NCI-H1417 (cell line): ENCODE data around the gene PLPPR5.
"Not testable (repeated sequence)": the region's sequence is repeated elsewhere in the genome, so short reads cannot be mapped to it uniquely, and the experiment has no call there.

Source experiments
- DNase-seq, 3 experiments: peaks; one replicate each; lab custom pipeline; 2025; lab: John Stamatoyannopoulos, UW

PLPPR5 gene

GRCh38 chr1:98919211-98919610 lies 85.5 kb downstream of the PLPPR5 start:
- DNase-seq = no peak

DNA sequence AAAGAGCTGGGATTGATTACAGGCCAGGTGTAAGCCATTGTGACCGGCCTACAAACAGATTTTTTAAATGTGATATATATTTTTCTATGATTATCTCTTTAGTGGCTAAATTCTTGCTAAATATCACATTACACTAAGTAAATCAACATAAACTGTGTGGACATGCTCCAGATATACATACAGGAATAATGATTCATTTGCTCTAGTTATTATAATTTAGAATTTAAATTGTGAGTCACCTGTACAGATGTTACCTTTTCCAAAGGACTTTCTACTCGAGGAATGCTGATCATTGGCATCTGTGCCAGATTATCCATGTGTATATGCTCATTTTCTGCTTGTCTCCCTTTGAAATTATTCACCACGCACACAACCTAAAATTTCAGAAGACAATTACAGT lies 90.1 kb downstream of the PLPPR5 start:
- DNase-seq = no peak

GRCh38 chr1:98910827-98911226 lies 93.8 kb downstream of the PLPPR5 start:
- peak in 2 of 3 experiments; percentile 21 to 72 for DNase-seq

DNA sequence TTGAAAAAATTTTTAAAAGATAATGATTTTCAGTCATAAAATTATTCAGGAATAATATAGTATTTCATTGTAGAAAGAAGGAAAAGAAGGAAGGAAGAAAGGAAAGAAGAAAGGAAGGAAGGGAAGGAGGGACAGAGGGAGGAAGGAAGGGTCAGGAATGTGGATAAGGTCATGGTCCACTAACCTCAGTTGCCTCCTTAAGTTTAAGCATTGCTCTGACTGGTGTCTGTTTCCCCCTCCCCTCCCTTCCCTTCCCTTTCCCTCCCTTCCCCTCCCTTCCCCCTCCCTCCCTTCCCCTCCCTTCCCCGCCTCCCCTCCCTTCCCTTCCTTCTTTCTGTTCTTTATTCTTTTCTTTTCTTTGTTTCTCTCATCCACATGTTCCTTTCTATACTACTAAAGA lies 95.7 kb downstream of the PLPPR5 start:
- no peak for DNase-seq

GRCh38 chr1:98906809-98907208 lies 97.9 kb downstream of the PLPPR5 start:
- DNase-seq = no peak

DNA sequence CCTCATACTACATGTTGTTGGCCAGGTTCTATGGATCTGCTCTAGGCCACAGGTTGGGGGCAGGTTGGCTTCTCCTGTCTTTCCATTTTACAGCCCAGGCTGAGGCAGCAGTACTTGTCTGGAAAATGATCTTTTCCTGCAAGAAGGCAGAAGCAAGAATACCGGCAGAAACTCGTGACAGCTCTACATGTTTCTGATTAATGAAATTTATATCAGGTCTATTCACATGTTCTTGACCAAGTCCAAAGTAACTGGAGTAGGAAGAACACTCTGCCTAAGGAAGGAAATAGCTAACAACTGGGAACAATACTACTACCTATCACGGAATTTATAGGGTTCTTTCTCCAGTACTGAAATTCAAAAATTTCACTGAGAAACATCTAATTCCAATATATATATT lies 98.3 kb downstream of the PLPPR5 start:
- DNase-seq = no peak

- DNase-seq = no peak
These were observed 100.0 kb downstream of the PLPPR5 start for GRCh38 chr1:98904684-98905083.

- DNase-seq = no peak
These were observed 100.9 kb downstream of the PLPPR5 start for GRCh38 chr1:98903726-98904125.

GRCh38 chr1:98903261-98903660 lies 101.4 kb downstream of the PLPPR5 start:
- no peak for DNase-seq

GRCh38 chr1:98898940-98899339 lies 105.7 kb downstream of the PLPPR5 start:
- DNase-seq = no peak

GRCh38 chr1:98897479-98897878 lies 107.2 kb downstream of the PLPPR5 start:
- DNase-seq = peak in 2 of 3 experiments; percentile 42 to 92

- peak in 2 of 3 experiments; percentile 32 to 92 for DNase-seq
These were observed 107.8 kb downstream of the PLPPR5 start for GRCh38 chr1:98896711-98897445.

DNA sequence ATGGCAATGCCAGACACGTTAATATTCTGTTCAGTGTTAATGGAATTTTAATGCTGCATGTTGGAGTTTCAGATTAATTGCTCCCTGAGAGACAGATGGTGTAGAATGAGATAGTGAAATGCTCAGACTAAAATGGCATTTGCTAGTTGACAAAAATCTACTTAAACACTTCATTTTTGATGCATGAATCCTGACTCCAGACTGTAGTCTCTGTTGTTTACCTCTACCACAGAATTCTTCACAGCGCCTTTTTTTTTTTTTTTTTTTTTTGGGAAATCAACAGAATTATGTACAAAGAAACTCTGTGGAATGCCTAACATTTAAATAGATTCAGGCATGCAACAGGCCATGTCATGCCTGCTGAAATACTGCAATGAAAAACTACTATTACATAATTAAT lies 111.3 kb downstream of the PLPPR5 start:
- DNase-seq = no peak

DNA sequence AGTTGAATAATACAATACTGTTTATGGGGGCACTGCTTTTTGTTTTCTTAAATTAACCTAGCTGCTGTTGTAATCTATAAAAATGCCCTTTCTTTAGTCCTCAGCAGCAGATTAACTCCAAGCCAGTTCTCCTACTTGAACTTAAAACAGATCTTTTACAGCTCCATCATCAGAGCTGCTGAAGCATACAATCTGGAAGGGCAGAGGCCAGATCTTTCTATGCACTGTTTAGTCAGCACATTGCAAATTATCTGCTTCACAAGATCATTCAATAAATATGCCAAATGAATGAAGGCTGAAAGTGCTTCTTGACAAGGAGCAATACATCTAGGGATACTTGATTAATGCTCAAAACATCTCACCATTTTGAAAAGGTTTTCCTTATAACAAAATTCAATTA lies 115.8 kb downstream of the PLPPR5 start:
- peak in 1 of 3 experiments; percentile 10 for DNase-seq

DNA sequence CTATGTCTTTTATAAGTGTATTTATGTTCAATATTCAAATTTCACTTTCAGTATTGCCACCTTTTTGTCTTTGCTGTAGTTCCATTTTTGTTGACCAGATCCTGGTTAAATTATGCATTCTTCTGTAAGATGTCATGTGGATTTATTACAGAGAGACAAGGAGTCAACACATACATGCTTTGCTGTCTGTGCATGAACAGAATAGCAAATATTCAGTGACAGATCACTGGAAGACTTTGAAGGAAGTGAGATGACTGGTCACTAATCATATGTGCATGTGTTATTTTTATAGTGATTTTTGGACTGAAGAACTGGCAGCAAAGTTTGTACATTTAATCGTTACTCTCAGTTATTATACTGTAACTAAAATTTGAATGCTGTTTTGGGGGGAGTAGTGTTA lies 117.2 kb downstream of the PLPPR5 start:
- no peak for DNase-seq

DNA sequence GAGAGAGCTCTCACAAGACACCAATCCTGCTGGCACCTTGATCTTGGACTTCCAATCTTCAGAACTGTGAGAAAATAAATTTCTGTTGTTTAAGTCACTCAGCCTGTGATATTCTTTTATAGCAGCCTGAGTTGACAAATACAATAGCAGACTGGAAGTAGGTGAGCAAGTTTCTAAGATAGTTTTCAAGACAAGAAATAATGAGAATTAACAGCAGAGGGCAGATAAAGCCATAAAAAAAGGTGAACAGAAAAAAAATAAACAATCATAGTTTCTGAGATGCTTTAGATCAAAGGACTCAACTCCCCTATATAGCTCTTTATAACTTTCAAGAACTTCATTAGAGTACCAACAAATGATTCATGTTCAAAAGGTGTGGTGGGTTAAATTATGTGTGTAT lies 119.8 kb downstream of the PLPPR5 start:
- DNase-seq = no peak

- DNase-seq = no peak
These were observed 122.8 kb downstream of the PLPPR5 start for GRCh38 chr1:98881901-98882300.

GRCh38 chr1:98881234-98881633 lies 123.4 kb downstream of the PLPPR5 start:
- DNase-seq = not testable (repeated sequence)

DNA sequence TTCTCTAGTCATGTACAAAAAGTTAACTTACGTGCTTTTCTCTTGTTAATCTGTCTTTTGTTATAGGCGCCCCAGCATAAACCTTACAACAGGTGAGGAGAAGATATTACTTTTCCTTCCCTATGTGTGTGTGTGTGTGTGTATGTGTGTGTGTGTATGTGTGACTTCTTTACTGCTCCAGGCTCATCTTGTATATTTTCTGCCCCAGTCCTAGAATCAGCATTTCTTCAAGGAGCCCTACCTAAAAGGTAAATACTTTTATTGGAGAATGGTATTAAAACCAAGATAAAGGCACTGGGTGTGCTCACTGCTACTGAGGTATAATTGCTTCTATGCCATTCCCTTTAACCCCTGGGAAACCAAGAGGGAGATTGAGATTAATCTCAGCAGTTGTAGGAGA lies 129.8 kb downstream of the PLPPR5 start:
- no peak for DNase-seq

- DNase-seq = no peak
These were observed 133.4 kb downstream of the PLPPR5 start for GRCh38 chr1:98870959-98871903.

GRCh38 chr1:98865796-98866195 lies 138.9 kb downstream of the PLPPR5 start:
- DNase-seq = no peak

- no peak for DNase-seq
These were observed 144.3 kb downstream of the PLPPR5 start for GRCh38 chr1:98860329-98860728.

DNA sequence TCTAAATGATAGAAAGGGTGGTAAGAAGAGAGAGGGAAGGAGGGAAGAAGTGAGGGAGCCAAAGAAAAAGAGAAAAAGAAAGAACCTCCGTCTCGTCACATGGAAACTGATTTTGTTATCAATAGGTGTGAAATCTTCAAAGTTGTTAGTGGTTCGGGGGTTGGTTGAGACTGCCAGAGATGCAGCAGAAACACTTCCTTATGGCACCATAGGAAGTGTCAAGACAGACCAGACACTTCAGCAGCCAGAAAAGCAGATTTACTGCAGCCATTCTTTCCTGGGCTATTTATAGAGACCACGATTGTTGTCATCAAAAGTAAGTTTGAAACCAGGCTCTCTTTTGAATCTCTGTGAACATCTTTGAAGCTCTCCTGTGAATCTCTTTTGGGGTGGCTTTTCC lies 150.5 kb downstream of the PLPPR5 start:
- DNase-seq = no peak
